Right lobe of liver (tissue), 6 donors: ENCODE data around the gene SLCO2A1. TPM values are rescaled to one million over a fixed set of nuclear protein-coding genes. Genes with fewer than 3 reads are reported as not detected.

Experiments
- ATAC-seq, 4 donors: fragments of 200-7000 bp; cut with Tn5 transposase; one replicate each; pipeline ENCODE4 v1.9.1; 2020; ENCODE audit warnings: mild to moderate bottlenecking in 4 of 4, moderate library complexity in 4 of 4
- DNase-seq, 3 donors: peaks; one replicate each; pipeline ENCODE4 v3.0.0-alpha.2; 2020
- H3K27ac ChIP-seq, 3 donors: fragments of 200-600 bp; one replicate each; pipeline ENCODE4 v1.8.0; 2022
- H3K27me3 ChIP-seq, 2 donors: fragments of 200-600 bp; one replicate each; pipeline ENCODE4 v1.8.0; 2022
- H3K36me3 ChIP-seq, 4 donors: fragments of 200-600 bp; sonication (generic) in 1 of 4; one replicate each; pipeline versions ENCODE4 v1.5.1 to v1.8.0; 2017 to 2022; ENCODE audit warnings: control low read depth in 1 of 4
- H3K4me1 ChIP-seq, 4 donors: fragments of 200-600 bp; sonication (generic) in 1 of 4; one replicate each; pipeline versions ENCODE4 v1.5.1 to v1.8.0; 2017 to 2022; ENCODE audit warnings: control low read depth in 1 of 4
- H3K4me3 ChIP-seq, 3 donors: fragments of 200-600 bp; one replicate each; pipeline ENCODE4 v1.8.0; 2022
- H3K9me3 ChIP-seq, 4 donors: fragments of 200-600 bp; sonication (generic) in 1 of 4; one replicate each; pipeline versions ENCODE4 v1.5.1 to v1.8.0; 2017 to 2022; ENCODE audit warnings: control low read depth in 1 of 4
- POLR2A ChIP-seq: fragments of 450-650 bp; IDR thresholded peaks from one replicate; pipeline ENCODE4 v1.6.1; 2017; ENCODE audit warnings: antibody characterized with exemption, mild to moderate bottlenecking
- WGBS: methylation state at CpG from one replicate; pipeline ENCODE4 v1.1.6; 2018; ENCODE audit warnings: low coverage, low lambda C conversion rate; ENCODE audit not compliant: insufficient coverage; ENCODE audit errors: missing lambda C conversion rate; 5-methylcytosine and 5-hydroxymethylcytosine counted together
- intact Hi-C, 2 donors: fragments of 100-400 bp; cut with DNase I; formaldehyde crosslinking; loops; one replicate each; pipeline versions ENCODE4 v1.11.2 to v1.14.1; 2022
- total RNA-seq, 6 experiments: library from RNA; depleted of rRNA in 2 of 6; stranded (reverse); fragments of >200 nt in 2 of 6; fragmentation: NEBNext Ultra II Directional in 3 of 6; extraction: Animal tissue kit (Norgen Biotek cat#: 25700) in 3 of 6; gene quantifications; one replicate each; pipeline versions ENCODE4 v1.1.0 to v1.2.4, GENCODE V29; 2016 to 2023
- TF ChIP-seq, protein P1 (sequence below), 4 donors: fragments of 200-600 bp in 3 of 4; fragments of 450-650 bp in 1 of 4; IDR thresholded peaks; one replicate each; pipeline versions ENCODE4 v1.5.1 to v1.8.0; 2016 to 2022; ENCODE audit warnings: antibody characterized with exemption in 4 of 4, mild to moderate bottlenecking in 2 of 4
- donor health status: DM: no; HTN: yes; CAD: no.
- donor health status: DM: no; HTN: no; CAD: no.
- donor health status: DM: no; HTN: no; CAD: no.
- donor health status: DM: no; HTN: yes; CAD: no.
- donor health status: DM: no; HTN: yes; CAD: no.

SLCO2A1 gene
- total RNA-seq, 6 experiments from 2014 or later: 0.71 to 4.4 (median 1.5) TPM

DNA sequence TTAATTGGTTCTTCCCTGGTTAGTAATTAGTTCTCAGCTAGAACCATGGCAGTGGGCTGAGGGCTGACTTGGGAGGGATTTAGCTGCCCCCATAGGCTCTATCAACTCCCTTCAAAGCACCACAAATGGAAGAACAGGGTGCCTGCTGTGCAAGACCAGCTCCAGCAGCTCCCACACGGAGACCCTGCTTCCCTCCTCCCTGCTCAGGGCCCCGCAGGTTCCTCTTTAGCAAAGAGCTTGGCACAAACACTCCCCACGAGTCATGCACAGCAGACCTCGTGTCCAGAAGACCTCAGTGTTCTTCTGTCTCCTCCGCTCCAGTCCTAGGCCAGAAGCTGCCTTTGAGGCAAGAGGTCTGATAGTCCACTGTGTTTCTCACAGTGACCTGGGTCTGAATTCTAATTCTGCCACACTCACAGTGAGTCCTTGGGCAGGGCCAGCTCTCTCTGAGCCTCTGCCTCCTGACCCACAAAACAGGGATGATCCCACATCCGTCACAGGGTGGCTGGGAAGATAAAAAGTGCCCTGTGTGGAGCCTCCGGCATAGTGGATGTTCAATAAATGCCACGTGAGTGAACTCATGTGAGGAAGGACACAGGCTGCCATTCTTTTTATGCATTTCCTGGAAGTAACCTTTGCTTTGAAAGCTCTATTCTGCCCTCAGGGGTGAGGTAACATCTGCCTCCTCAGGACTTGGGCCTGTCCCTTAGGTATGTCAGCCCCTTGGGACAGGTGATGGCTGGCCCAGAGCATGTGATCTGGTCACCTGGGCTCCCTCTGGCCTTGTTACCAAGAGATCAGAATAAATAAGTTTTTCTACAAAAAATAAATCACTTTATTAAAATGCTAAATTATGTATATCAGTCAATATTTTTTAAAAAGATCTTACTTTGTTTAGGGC lies 141.7 kb downstream of the SLCO2A1 start:
- Histone ChIP-seq H3K4me1 (no peaks in the 10 kb centered on the region), H3K27me3 (no peaks in the 10 kb centered on the region), H3K27ac (no peak overlapping the region), H3K4me3 (no peak overlapping the region), H3K9me3 (no peaks in the 10 kb centered on the region), H3K36me3 (no peaks in the 10 kb centered on the region)
- WGBS: 60% methylated on average over 6 of the region's 8 CpGs
- no peak for DNase-seq
- ATAC-seq: no peak
- intact Hi-C loops: no loop called here
- TF ChIP-seq POLR2A: no peak
- TF ChIP-seq, protein P1, sequence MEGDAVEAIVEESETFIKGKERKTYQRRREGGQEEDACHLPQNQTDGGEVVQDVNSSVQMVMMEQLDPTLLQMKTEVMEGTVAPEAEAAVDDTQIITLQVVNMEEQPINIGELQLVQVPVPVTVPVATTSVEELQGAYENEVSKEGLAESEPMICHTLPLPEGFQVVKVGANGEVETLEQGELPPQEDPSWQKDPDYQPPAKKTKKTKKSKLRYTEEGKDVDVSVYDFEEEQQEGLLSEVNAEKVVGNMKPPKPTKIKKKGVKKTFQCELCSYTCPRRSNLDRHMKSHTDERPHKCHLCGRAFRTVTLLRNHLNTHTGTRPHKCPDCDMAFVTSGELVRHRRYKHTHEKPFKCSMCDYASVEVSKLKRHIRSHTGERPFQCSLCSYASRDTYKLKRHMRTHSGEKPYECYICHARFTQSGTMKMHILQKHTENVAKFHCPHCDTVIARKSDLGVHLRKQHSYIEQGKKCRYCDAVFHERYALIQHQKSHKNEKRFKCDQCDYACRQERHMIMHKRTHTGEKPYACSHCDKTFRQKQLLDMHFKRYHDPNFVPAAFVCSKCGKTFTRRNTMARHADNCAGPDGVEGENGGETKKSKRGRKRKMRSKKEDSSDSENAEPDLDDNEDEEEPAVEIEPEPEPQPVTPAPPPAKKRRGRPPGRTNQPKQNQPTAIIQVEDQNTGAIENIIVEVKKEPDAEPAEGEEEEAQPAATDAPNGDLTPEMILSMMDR (IDR thresholded peaks at IDR 0.05): no peak

DNA sequence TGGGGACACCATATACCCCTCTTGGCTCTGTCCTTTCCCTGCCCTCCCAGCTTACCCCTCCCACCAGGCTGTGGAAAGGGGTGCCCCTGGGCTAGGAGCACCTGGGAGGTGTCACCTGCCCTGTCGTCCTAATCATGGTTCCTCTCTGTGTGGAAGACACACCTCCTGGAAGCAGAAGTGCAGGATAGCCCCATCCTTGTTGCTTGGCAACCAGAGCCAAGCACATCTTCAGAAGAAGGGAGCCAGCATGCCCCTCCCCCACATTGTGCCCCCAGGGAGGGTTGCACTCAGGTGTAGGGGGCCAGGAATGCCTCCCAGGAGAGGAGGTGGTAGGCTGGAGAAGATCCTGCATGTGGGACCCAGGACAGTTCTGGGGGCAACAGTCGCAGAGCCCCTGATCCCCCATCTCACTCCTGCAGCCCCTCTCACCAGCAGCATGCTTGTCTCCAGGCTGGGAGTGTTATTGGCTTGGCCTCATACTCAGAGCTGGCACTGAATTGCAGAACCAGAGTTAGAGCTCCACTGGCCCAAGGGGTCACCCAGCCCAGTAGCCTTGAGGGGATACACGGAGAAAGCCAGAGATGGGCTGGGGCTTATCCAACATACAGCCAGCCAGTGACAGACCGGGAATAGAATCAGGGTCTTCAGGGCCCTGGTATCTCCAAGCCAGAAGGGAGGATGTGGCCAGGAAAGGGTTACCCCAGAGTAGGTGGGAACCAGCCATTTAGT lies 142.5 kb downstream of the SLCO2A1 start:
- TF ChIP-seq, protein P1 (IDR thresholded peaks at IDR 0.05): no peak
- no peak for TF ChIP-seq POLR2A
- H3K27me3 ChIP-seq: no peaks in the 10 kb centered on the region
- DNase-seq (no peak), ATAC-seq (no peak)
- H3K36me3 ChIP-seq: no peaks in the 10 kb centered on the region
- H3K27ac ChIP-seq: no peak overlapping the region
- no peaks in the 10 kb centered on the region for H3K4me1 ChIP-seq
- no peak overlapping the region for H3K4me3 ChIP-seq
- 67% methylated on average over 3 of the region's 4 CpGs for WGBS
- intact Hi-C loops: no loop called here
- no peaks in the 10 kb centered on the region for H3K9me3 ChIP-seq

DNA sequence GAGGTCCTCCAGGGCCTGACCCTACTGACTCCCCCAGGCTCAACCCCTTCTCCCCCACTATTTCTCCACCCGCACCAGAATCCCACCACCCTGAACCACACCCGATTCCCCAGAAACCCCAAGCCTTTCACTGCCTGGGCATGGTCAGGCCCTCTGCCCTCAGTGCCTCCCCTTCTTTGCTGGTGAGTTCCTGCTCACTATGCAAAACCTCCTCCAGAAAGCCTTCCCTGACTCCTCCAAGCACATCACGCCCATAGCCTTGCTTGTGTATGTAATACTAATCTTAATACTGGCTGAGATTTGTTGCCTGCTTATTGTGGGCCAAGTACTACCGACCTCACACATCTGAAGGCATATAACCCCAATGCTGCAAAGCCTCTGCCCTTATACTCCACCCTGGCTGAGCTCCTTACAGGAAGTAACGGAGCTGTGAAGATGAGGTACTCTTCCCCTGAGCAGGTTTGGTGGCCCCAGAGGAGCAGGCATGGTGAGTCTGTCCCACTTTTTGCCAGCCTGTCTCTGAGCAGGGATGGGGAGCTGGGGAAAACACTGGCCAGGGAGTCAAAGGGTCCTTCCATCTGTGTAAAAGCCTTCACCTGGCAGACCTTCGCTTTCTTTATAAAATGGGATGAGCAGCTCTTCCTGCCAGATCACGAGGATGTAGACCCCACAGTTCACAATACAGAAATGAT lies 143.5 kb downstream of the SLCO2A1 start:
- Histone ChIP-seq H3K27ac (no peak overlapping the region), H3K9me3 (no peaks in the 10 kb centered on the region), H3K36me3 (no peaks in the 10 kb centered on the region), H3K4me3 (no peak overlapping the region), H3K27me3 (no peaks in the 10 kb centered on the region), H3K4me1 (no peaks in the 10 kb centered on the region)
- WGBS: 74% methylated on average over 3 of the region's 7 CpGs
- ATAC-seq (no peak), DNase-seq (no peak)
- intact Hi-C loops: no loop called here
- no peak for TF ChIP-seq POLR2A
- TF ChIP-seq, protein P1 (IDR thresholded peaks at IDR 0.05): no peak

DNA sequence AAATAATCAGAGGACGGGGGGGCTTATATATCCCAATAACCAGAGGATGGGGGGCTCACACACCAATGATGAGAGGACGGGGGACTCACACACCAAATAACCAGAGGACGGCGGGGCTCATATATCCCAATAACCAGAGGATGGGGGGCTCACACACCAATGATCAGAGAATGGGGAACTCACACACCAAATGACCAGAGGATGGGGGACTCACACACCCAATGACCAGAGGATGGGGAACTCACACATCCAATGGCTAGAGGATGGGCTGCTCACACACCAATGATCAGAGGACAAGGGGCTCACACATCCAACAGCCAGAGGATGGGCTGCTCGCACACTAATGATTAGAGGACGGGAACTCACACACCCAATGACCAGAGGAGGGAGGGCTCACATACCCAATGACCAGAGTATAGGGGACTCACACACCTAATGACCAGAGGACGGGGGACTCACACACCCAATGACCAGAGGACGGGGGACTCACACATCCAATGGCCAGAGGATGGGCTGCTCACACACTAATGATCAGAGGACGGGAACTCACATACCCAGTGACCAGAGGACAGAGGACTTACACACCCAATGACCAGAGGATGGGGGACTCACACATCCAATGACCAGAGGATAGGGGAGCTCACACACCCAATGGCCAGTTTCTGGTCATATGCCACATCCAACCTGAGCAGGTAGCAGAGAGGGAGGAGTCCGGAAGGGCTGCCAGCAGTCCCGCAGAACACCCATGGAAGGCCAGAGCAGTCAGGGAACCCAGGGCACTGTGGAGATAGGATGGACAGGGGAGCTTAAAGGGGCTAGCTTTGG lies 144.6 kb downstream of the SLCO2A1 start:
- TF ChIP-seq, protein P1 (IDR thresholded peaks at IDR 0.05): no peak
- no peak for TF ChIP-seq POLR2A
- no peaks in the 10 kb centered on the region for H3K4me1 ChIP-seq
- H3K4me3 ChIP-seq: no peak overlapping the region
- DNase-seq (no peak), ATAC-seq (no peak)
- 71% methylated on average over 5 of the region's 11 CpGs for WGBS
- H3K36me3 ChIP-seq: no peaks in the 10 kb centered on the region
- H3K27me3 ChIP-seq: no peaks in the 10 kb centered on the region
- no peaks in the 10 kb centered on the region for H3K9me3 ChIP-seq
- intact Hi-C loops: no loop called here
- no peak overlapping the region for H3K27ac ChIP-seq
